ENCODE results near the gene RYR2. TPM values are rescaled to one million over a fixed set of nuclear protein-coding genes. Genes with fewer than 3 reads are reported as not detected.

Gene RYR2
- total RNA-seq, 2 experiments from 2014 or later = 0.03 to 0.40 TPM

- no peak overlapping the region for H3K4me3 Mint-ChIP-seq
- DNase-seq = no peak
- CTCF ChIA-PET = no interaction called here
Measured at GRCh38 chr1:237760951-237761350, 719.0 kb downstream of the RYR2 start.

GRCh38 chr1:237763137-237763536 lies 721.2 kb downstream of the RYR2 start:
- DNase-seq (no peak), ATAC-seq (no peak)
- H3K27me3 Mint-ChIP-seq = no peaks in the 10 kb centered on the region
- no peaks in the 10 kb centered on the region for H3K4me1 Mint-ChIP-seq
- no peaks in the 10 kb centered on the region for H3K36me3 Mint-ChIP-seq
- H3K9me3 Mint-ChIP-seq (ENCODE audit: low read depth) = no peaks in the 10 kb centered on the region
- no peak overlapping the region for H3K27ac Mint-ChIP-seq
- CTCF ChIA-PET = no interaction called here
- H3K4me3 Mint-ChIP-seq = no peak overlapping the region

More at GRCh38 chr1:237760951-237761350, 719.0 kb downstream of the RYR2 start:
- H3K27me3 Mint-ChIP-seq = no peaks in the 10 kb centered on the region
- ATAC-seq = no peak
- H3K9me3 Mint-ChIP-seq (ENCODE audit: low read depth) = no peaks in the 10 kb centered on the region
- no peaks in the 10 kb centered on the region for H3K4me1 Mint-ChIP-seq
- H3K27ac Mint-ChIP-seq = no peak overlapping the region
- H3K36me3 Mint-ChIP-seq = no peaks in the 10 kb centered on the region

GRCh38 chr1:237763751-237764150 lies 721.8 kb downstream of the RYR2 start:
- H3K27me3 Mint-ChIP-seq = no peaks in the 10 kb centered on the region
- ATAC-seq (no peak), DNase-seq (no peak)
- no peak overlapping the region for H3K4me3 Mint-ChIP-seq
- H3K4me1 Mint-ChIP-seq = no peaks in the 10 kb centered on the region
- CTCF ChIA-PET = no interaction called here
- H3K9me3 Mint-ChIP-seq (ENCODE audit: low read depth) = no peaks in the 10 kb centered on the region
- H3K27ac Mint-ChIP-seq = no peak overlapping the region
- H3K36me3 Mint-ChIP-seq = no peaks in the 10 kb centered on the region

GRCh38 chr1:237769916-237770315 lies 727.9 kb downstream of the RYR2 start:
- H3K4me1 Mint-ChIP-seq = no peaks in the 10 kb centered on the region
- H3K27me3 Mint-ChIP-seq = no peaks in the 10 kb centered on the region
- no peaks in the 10 kb centered on the region for H3K36me3 Mint-ChIP-seq
- CTCF ChIA-PET = no interaction called here
- DNase-seq (no peak), ATAC-seq (no peak)
- H3K4me3 Mint-ChIP-seq = no peak overlapping the region
- no peak overlapping the region for H3K27ac Mint-ChIP-seq
- peaks cover 2% of the 10 kb centered on the region for H3K9me3 Mint-ChIP-seq (ENCODE audit: low read depth)

GRCh38 chr1:237772009-237772408 lies 730.0 kb downstream of the RYR2 start:
- no peaks in the 10 kb centered on the region for H3K4me1 Mint-ChIP-seq
- no peaks in the 10 kb centered on the region for H3K36me3 Mint-ChIP-seq
- peaks cover 2% of the 10 kb centered on the region for H3K9me3 Mint-ChIP-seq (ENCODE audit: low read depth)
- DNase-seq (no peak), ATAC-seq (no peak)
- H3K4me3 Mint-ChIP-seq = no peak overlapping the region
- no peaks in the 10 kb centered on the region for H3K27me3 Mint-ChIP-seq
- no peak overlapping the region for H3K27ac Mint-ChIP-seq
- CTCF ChIA-PET = no interaction called here

- Mint-ChIP-seq H3K9me3 (ENCODE audit: low read depth) (peaks cover 2% of the 10 kb centered on the region), H3K27ac (no peak overlapping the region), H3K27me3 (no peaks in the 10 kb centered on the region), H3K4me3 (no peak overlapping the region), H3K4me1 (no peaks in the 10 kb centered on the region), H3K36me3 (no peaks in the 10 kb centered on the region)
- ATAC-seq (no peak), DNase-seq (no peak)
- CTCF ChIA-PET = no interaction called here
Measured at GRCh38 chr1:237774246-237774645, 732.3 kb downstream of the RYR2 start.

GRCh38 chr1:237779356-237779755 lies 737.4 kb downstream of the RYR2 start:
- no peak overlapping the region for H3K4me3 Mint-ChIP-seq
- H3K27me3 Mint-ChIP-seq = no peaks in the 10 kb centered on the region
- no peaks in the 10 kb centered on the region for H3K4me1 Mint-ChIP-seq
- no peak overlapping the region for H3K27ac Mint-ChIP-seq
- DNase-seq (no peak), ATAC-seq (no peak)
- CTCF ChIA-PET = no interaction called here
- H3K36me3 Mint-ChIP-seq = no peaks in the 10 kb centered on the region
- peaks cover 3% of the 10 kb centered on the region for H3K9me3 Mint-ChIP-seq (ENCODE audit: low read depth)

GRCh38 chr1:237786066-237786719 lies 744.2 kb downstream of the RYR2 start:
- Mint-ChIP-seq H3K27ac (no peak overlapping the region), H3K36me3 (no peaks in the 10 kb centered on the region), H3K9me3 (ENCODE audit: low read depth) (peaks cover 3% of the 10 kb centered on the region), H3K27me3 (no peaks in the 10 kb centered on the region), H3K4me1 (no peaks in the 10 kb centered on the region), H3K4me3 (no peak overlapping the region)
- ATAC-seq (no peak), DNase-seq (no peak)
- CTCF ChIA-PET = no interaction called here

- DNase-seq (no peak), ATAC-seq (no peak)
- H3K36me3 Mint-ChIP-seq = no peaks in the 10 kb centered on the region
- peaks cover 3% of the 10 kb centered on the region for H3K9me3 Mint-ChIP-seq (ENCODE audit: low read depth)
- H3K27me3 Mint-ChIP-seq = no peaks in the 10 kb centered on the region
- CTCF ChIA-PET = no interaction called here
- no peak overlapping the region for H3K27ac Mint-ChIP-seq
- no peaks in the 10 kb centered on the region for H3K4me1 Mint-ChIP-seq
- no peak overlapping the region for H3K4me3 Mint-ChIP-seq
Measured at GRCh38 chr1:237788069-237788468, 746.1 kb downstream of the RYR2 start.

GRCh38 chr1:237789619-237790018 lies 747.6 kb downstream of the RYR2 start:
- H3K36me3 Mint-ChIP-seq = no peaks in the 10 kb centered on the region
- no peaks in the 10 kb centered on the region for H3K9me3 Mint-ChIP-seq (ENCODE audit: low read depth)
- no peak for ATAC-seq
- no peaks in the 10 kb centered on the region for H3K4me1 Mint-ChIP-seq
- no peak overlapping the region for H3K27ac Mint-ChIP-seq
- CTCF ChIA-PET = interaction anchor here (0.8 kb wide), 1 partner anchor 17 kb away, joined by 3 read pairs; no protein-coding TSS in a partner anchor
- H3K4me3 Mint-ChIP-seq = no peak overlapping the region
- DNase-seq = no peak
- no peaks in the 10 kb centered on the region for H3K27me3 Mint-ChIP-seq

GRCh38 chr1:237791592-237791991 lies 749.6 kb downstream of the RYR2 start:
- no peaks in the 10 kb centered on the region for H3K36me3 Mint-ChIP-seq
- no peaks in the 10 kb centered on the region for H3K27me3 Mint-ChIP-seq
- H3K4me3 Mint-ChIP-seq = no peak overlapping the region
- H3K27ac Mint-ChIP-seq = no peak overlapping the region
- no peaks in the 10 kb centered on the region for H3K4me1 Mint-ChIP-seq
- CTCF ChIA-PET = no interaction called here
- H3K9me3 Mint-ChIP-seq (ENCODE audit: low read depth) = no peaks in the 10 kb centered on the region
- ATAC-seq (no peak), DNase-seq (no peak)

- DNase-seq = no peak
- H3K27me3 Mint-ChIP-seq = no peaks in the 10 kb centered on the region
- H3K9me3 Mint-ChIP-seq (ENCODE audit: low read depth) = no peaks in the 10 kb centered on the region
- ATAC-seq = no peak
- no peak overlapping the region for H3K27ac Mint-ChIP-seq
- CTCF ChIA-PET = no interaction called here
- no peaks in the 10 kb centered on the region for H3K4me1 Mint-ChIP-seq
- no peaks in the 10 kb centered on the region for H3K36me3 Mint-ChIP-seq
- no peak overlapping the region for H3K4me3 Mint-ChIP-seq
Measured at GRCh38 chr1:237792149-237792548, 750.2 kb downstream of the RYR2 start.

- H3K9me3 Mint-ChIP-seq (ENCODE audit: low read depth) = no peaks in the 10 kb centered on the region
- H3K27me3 Mint-ChIP-seq = no peaks in the 10 kb centered on the region
- no peak overlapping the region for H3K4me3 Mint-ChIP-seq
- H3K27ac Mint-ChIP-seq = no peak overlapping the region
- H3K36me3 Mint-ChIP-seq = no peaks in the 10 kb centered on the region
- CTCF ChIA-PET = no interaction called here
- ATAC-seq (no peak), DNase-seq (no peak)
- no peaks in the 10 kb centered on the region for H3K4me1 Mint-ChIP-seq
Measured at GRCh38 chr1:237792726-237793125, 750.7 kb downstream of the RYR2 start.

GRCh38 chr1:237794071-237794470 lies 752.1 kb downstream of the RYR2 start:
- CTCF ChIA-PET = no interaction called here
- Mint-ChIP-seq H3K27ac (no peak overlapping the region), H3K4me3 (no peak overlapping the region), H3K36me3 (no peaks in the 10 kb centered on the region), H3K27me3 (no peaks in the 10 kb centered on the region), H3K4me1 (no peaks in the 10 kb centered on the region), H3K9me3 (ENCODE audit: low read depth) (no peaks in the 10 kb centered on the region)
- no peak for DNase-seq
- ATAC-seq = no peak

- no peaks in the 10 kb centered on the region for H3K4me1 Mint-ChIP-seq
- ATAC-seq (no peak), DNase-seq (no peak)
- no peak overlapping the region for H3K27ac Mint-ChIP-seq
- CTCF ChIA-PET = no interaction called here
- H3K4me3 Mint-ChIP-seq = no peak overlapping the region
- no peaks in the 10 kb centered on the region for H3K27me3 Mint-ChIP-seq
- H3K9me3 Mint-ChIP-seq (ENCODE audit: low read depth) = no peaks in the 10 kb centered on the region
- H3K36me3 Mint-ChIP-seq = no peaks in the 10 kb centered on the region
Measured at GRCh38 chr1:237795558-237795957, 753.6 kb downstream of the RYR2 start.
